Neuron (in vitro differentiated cells): Measurements from ENCODE around the gene CDC37.
"Not testable (repeated sequence)": the region's sequence is repeated elsewhere in the genome, so short reads cannot be mapped to it uniquely, and the experiment has no call there.

Experiments
- H2AFZ ChIP-seq: one replicate; pipeline ENCODE4 v1.6.1; 2013; ENCODE audit warnings: low read depth, mild to moderate bottlenecking, inconsistent platforms, low read length, moderate library complexity
- H3K27me3 ChIP-seq: one replicate; pipeline ENCODE4 v1.6.1; 2013; ENCODE audit warnings: low read length; ENCODE audit not compliant: insufficient read depth
- H3K36me3 ChIP-seq: one replicate; pipeline ENCODE4 v1.6.1; 2013; ENCODE audit warnings: low read length; ENCODE audit not compliant: insufficient read depth
- H3K4me1 ChIP-seq: one replicate; pipeline ENCODE4 v1.6.1; 2013; ENCODE audit warnings: low read length; ENCODE audit not compliant: insufficient read depth
- H3K4me3 ChIP-seq: 2 replicates; pipeline ENCODE4 v1.5.1; 2013; ENCODE audit warnings: mild to moderate bottlenecking, low read length, moderate library complexity
- H3K9me3 ChIP-seq: one replicate; pipeline ENCODE4 v1.6.1; 2013; ENCODE audit warnings: low read length

The CDC37 gene

DNA sequence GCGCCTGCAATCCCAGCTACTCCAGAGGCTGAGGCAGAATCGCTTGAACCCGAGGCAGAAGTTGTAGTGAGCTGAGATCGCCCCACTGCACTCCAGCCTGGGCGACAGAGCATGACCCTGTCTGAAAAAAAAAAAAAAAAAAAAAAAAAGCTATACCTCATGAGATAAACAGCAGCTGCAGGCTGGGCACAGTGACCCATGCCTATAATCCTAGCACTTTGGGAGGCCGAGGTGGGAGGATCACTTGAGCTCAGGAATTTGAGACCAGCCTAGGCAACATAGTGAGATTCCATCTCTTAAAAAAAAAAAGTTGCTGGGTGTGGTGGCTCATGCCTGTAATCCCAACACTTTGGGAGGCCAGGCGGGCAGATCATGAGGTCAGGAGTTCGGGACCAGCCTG is 4.0 kb downstream of the CDC37 start:
- peaks cover 45% of the 10 kb centered on the region for H3K36me3 ChIP-seq
- H3K27me3 ChIP-seq, H2AFZ ChIP-seq, H3K4me1 ChIP-seq, H3K9me3 ChIP-seq, H3K4me3 ChIP-seq: not testable (repeated sequence)

DNA sequence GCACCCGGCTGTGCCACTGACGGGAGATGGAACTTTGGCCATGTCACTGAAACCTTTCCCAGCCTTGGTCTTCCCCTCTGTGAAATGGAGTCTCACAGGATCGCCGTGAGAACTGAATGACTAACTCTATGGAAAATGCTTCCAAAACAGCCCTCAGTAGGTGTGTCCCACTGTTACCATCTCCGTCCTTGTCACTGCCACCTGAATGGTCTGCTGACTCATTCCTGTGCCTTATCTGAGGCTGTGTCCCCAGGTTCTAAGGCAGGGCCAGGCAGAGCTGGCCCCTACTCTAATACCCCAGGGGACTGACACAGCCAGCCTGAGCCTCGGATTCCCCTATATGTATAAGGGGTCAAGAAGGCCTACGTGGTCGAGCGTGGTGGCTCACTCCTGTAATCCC is 4.5 kb downstream of the CDC37 start:
- Histone ChIP-seq H3K4me1 (peaks cover 8% of the 10 kb centered on the region), H2AFZ (no peak overlapping the region), H3K36me3 (peaks cover 48% of the 10 kb centered on the region), H3K9me3 (no peaks in the 10 kb centered on the region), H3K27me3 (no peaks in the 10 kb centered on the region), H3K4me3 (no peak overlapping the region)

DNA sequence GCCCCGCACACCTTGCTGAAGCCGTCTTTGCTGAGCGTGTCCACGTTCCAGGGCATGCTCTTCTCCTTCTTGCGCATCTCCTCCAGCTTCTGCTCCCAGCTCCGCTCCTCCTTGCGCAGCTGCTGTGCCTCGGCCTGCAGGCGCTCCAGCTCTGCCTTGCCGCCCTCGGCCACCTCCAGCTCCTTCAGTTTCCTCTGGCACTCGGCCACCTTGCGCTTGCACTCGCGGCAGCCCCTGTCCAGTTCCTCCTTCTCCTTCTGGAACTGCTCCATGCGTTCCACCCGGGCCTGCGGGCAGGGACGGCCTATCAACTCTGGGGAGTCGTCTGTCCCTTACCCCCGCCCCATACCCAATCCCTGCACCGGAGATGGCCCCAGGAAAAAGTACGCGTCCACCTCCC is 7.4 kb downstream of the CDC37 start:
- H3K4me3 ChIP-seq = no peak overlapping the region
- H3K27me3 ChIP-seq = no peaks in the 10 kb centered on the region
- H3K4me1 ChIP-seq = no peaks in the 10 kb centered on the region
- no peaks in the 10 kb centered on the region for H3K9me3 ChIP-seq
- H3K36me3 ChIP-seq = peaks cover 72% of the 10 kb centered on the region
- no peak overlapping the region for H2AFZ ChIP-seq

DNA sequence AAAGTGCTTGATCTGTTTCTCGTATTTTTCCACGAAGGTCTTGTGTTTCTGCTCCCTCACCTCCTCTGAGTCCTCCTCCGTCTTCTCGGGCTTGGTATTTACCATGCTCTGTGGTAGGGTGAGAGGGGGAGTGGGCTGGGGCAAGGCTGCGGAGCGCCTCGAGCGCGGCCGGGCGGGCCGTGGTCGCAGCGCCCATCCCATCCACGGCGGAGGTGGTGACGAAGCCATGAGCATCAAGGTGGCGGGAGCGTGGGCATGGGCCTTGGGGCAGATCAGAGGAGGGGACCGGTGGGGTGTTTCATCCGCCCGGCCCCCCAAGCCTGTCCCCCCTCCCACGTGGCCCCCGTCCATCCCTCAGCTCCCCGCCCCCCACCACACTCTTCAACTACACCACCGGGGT is 7.9 kb downstream of the CDC37 start:
- H3K4me1 ChIP-seq = no peaks in the 10 kb centered on the region
- H3K27me3 ChIP-seq = no peaks in the 10 kb centered on the region
- H3K9me3 ChIP-seq = no peaks in the 10 kb centered on the region
- no peak overlapping the region for H2AFZ ChIP-seq
- H3K4me3 ChIP-seq = no peak overlapping the region
- H3K36me3 ChIP-seq = peaks cover 70% of the 10 kb centered on the region

DNA sequence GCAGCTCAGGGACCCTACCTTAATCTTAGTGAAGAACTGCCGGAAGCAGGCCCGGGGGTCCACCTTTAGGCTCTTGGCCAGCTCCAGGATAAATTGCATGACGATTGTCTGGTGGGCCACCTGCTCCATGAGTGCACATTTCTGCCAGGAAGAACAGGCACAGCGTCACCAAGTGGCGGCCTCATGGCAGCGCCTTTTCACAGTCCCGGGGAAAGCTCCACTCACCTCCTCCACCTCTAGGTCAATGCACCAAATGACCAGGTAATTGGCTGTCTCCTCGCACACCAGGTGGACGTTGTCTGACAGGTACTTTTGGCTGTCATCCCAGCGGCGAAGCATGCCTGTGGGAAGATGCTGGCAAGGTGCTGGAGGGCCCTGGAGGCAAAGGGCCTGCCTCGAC is 8.3 kb downstream of the CDC37 start:
- H3K9me3 ChIP-seq = no peaks in the 10 kb centered on the region
- no peak overlapping the region for H2AFZ ChIP-seq
- H3K4me1 ChIP-seq = no peaks in the 10 kb centered on the region
- H3K27me3 ChIP-seq = no peaks in the 10 kb centered on the region
- peaks cover 66% of the 10 kb centered on the region for H3K36me3 ChIP-seq
- H3K4me3 ChIP-seq = no peak overlapping the region

DNA sequence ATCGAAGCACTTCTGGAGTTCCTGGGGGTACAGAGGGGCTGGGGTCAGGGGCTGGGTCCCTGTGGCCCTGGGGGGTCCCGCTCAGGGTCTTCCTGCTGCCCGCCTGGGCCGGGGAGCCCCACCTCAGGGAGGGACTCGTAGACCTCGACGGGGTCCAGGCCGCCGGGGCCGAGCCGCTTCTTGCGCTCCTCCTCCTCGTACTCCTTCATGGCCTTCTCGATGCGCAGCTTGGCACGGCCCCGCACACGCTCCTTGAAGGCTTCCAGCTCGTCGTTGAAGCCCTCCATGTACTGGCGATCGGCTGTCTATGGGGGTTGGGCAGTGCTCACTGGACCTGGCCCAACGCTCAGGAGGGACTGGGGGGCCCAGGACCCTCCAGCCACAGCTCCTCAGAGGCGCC is 10.2 kb downstream of the CDC37 start:
- no peak overlapping the region for H2AFZ ChIP-seq

DNA sequence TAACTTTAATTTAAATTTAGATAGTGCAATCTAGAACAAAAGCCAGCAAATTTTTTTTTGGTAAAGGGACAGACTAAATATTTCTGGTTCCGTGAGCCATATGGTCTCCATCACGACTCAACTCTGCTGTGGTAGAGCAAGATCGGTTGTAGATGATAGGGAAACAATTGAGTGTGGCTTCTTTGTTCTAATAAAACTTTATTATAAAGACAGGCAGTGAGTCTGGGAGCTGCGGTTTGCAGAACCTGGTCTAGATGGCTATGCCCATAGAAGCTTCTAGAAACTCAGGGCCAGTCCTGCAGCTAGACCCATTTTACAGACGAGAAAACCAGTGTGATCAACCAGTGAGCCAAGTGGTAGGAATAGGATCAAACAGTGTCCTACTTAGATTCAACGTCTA is 11.2 kb downstream of the CDC37 start:
- H2AFZ ChIP-seq = no peak overlapping the region
- H3K4me3 ChIP-seq = no peak overlapping the region
- H3K36me3 ChIP-seq = peaks cover 53% of the 10 kb centered on the region
- no peaks in the 10 kb centered on the region for H3K9me3 ChIP-seq
- H3K27me3 ChIP-seq = no peaks in the 10 kb centered on the region
- no peaks in the 10 kb centered on the region for H3K4me1 ChIP-seq

More for the DNA sequence above, 10.2 kb downstream of the CDC37 start:
- Histone ChIP-seq H3K9me3 (no peaks in the 10 kb centered on the region), H3K36me3 (peaks cover 59% of the 10 kb centered on the region), H3K27me3 (no peaks in the 10 kb centered on the region), H3K4me3 (no peak overlapping the region), H3K4me1 (no peaks in the 10 kb centered on the region)

DNA sequence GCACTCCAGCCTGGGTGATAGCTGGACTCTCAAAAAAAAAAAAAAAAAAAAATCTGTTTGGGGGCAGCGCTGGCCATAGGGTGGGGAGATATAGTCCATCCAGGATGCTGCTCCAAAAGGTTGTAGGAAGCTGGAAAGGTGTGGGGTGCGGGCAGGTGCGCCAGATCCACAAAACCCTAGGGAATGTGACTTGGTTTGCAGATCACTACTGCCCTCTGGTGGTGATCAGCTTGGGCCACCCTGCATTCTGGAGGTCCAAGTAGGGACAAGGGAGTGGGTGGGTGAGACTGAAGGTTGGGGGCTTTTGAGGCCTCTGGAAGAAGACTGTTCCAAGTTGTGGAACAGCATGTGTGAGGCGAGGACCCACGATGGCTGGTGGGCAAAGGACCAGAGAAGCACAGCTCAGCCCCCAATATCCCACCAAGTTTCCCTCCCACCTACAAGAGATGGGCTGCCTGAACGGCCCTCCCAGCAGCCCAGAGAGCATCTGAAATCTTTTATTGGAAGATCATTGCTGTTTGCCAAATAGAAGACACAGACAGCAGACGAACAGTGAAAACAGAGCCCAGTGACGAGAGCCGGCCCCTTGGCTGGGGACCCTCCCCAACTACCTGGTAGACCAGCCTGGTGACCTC is 12.6 kb downstream of the CDC37 start:
- H3K9me3 ChIP-seq = no peaks in the 10 kb centered on the region
- peaks cover 41% of the 10 kb centered on the region for H3K36me3 ChIP-seq
- H3K4me1 ChIP-seq = no peaks in the 10 kb centered on the region
- H2AFZ ChIP-seq = no peak overlapping the region
- H3K27me3 ChIP-seq = no peaks in the 10 kb centered on the region
- H3K4me3 ChIP-seq = no peak overlapping the region

DNA sequence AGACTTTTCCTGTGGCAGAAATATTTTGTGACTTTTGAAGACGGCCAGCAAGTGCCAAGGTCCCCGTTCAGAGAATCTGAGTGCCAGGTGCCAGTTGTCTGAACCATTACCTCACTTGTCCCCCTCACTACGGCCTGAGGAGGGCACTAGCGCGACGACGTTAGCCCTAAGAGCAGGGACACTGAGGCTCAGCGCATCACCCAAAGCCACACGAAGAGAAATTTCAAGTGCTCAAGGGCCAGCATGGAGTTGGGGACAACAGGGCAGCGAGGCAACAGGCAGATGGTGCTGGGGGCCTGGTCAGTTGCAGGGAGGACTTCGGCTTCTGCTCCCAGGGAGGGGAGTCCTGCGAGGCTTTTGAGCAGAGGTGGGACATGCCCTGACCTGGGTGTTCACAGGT is 13.5 kb downstream of the CDC37 start:
- H3K36me3 ChIP-seq = peaks cover 33% of the 10 kb centered on the region
- H3K27me3 ChIP-seq = no peaks in the 10 kb centered on the region
- no peaks in the 10 kb centered on the region for H3K9me3 ChIP-seq
- no peak overlapping the region for H3K4me3 ChIP-seq
- no peak overlapping the region for H2AFZ ChIP-seq
- H3K4me1 ChIP-seq = no peaks in the 10 kb centered on the region

DNA sequence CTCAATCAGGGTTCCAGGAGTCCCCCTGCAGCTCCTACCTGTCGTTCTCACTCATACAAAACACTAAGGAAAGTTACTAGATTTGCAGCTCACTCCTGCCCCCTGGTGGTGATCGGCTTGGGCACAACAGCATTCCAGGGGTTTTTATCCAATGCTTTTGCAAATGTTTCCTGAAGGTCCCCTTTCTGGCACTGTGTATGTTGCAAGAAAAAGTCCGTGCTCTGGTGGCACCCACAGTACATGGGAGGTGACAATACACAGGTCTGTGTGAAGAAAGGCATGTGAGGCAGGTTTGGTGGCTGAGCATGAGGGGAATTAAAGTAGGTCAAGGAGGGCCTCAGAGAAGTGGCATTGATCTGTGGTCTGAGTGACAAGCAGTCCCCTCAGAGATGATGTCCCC is 14.4 kb downstream of the CDC37 start:
- H2AFZ ChIP-seq = no peak overlapping the region
- peaks cover 27% of the 10 kb centered on the region for H3K36me3 ChIP-seq
- H3K9me3 ChIP-seq = no peaks in the 10 kb centered on the region
- H3K4me3 ChIP-seq = no peak overlapping the region
- no peaks in the 10 kb centered on the region for H3K4me1 ChIP-seq
- H3K27me3 ChIP-seq = no peaks in the 10 kb centered on the region

DNA sequence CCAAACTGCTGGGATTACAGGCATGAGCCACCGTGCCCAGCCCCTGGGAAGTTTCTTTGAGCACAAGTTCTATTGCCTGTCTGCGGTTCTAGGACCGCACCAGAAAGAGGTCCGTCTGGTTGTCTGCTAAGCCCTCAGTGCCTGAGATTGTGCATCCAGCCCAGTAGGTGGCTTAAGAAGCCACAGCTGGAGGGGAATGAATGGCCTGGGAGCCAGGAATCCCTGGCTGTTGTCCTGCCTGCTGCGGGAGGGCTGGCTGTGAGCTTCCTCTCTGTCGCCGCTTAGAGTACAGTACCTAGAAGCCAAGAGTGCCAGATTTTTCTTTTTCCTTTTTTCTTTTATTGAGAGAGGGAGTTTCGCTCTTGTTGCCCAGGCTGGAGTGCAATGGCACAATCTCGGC is 18.8 kb downstream of the CDC37 start:
- no peak overlapping the region for H2AFZ ChIP-seq
- H3K4me3 ChIP-seq = no peak overlapping the region

DNA sequence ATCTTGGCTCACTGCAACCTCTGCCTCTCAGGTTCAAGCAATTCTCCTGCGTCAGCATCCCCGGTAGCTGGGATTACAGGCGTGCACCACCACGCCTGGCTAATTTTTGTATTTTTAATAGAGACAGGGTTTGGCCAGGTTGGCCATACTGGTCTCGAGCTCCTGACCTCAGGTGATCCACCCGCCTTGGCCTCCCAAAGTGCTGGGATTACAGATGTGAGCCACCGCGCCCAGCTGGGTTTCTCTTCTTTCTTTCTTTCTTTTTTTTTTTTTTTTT is 20.2 kb downstream of the CDC37 start:
- not testable (repeated sequence) for H3K9me3 ChIP-seq

More for the DNA sequence above, 18.8 kb downstream of the CDC37 start:
- Histone ChIP-seq H3K36me3 (no peaks in the 10 kb centered on the region), H3K4me1 (peaks cover 9% of the 10 kb centered on the region), H3K9me3 (no peaks in the 10 kb centered on the region), H3K27me3 (no peaks in the 10 kb centered on the region)

DNA sequence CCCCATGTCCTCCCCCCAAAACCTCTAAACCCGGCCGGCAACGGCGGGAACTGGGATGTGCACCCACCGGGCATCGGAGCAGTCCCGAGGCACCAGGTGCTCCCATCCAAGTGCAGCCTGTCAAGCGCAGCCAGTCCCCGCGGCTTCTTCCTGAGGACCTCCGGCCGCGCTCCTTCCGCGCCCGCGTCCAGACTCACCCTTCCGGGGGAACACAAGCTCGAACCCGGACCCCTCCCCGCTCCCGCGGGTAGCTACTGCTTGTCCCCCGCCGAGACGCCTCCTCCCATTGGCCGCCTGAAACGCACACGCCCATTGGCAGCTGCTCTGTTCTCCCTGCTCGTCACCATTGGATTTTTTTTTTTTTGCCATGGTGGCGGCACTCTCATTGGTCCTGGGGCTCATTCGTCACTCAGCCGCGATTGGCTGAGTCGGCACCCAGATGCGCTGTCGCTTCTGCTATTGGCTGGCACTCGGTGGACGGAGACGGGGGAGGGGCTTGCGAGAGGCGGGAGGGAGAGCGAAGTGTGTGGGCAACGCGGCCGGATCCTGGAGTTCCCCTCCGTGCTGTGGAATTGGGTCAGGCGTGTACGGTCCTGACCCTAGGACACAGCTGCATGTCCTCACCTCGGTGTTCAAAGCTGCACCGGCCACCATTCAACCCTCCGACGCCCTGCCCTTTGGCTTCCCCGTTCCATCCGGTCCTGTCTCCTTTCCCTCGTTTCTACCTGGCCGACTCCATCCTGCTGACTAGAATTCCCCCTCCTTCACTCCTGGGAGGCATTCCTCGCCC is 22.8 kb downstream of the CDC37 start, which contains the start of gene TYK2:
Gene TYK2, minus strand, starts transcription at position 260 of the 790 bp plus-strand sequence. CDS start 2,166 bp downstream, outside the sequence.
- peaks cover 11% of the 10 kb centered on the region for H3K4me1 ChIP-seq
- H3K9me3 ChIP-seq = no peaks in the 10 kb centered on the region
- peak within 1 kb of the TSS; percentile 92 for H2AFZ ChIP-seq
- H3K27me3 ChIP-seq = no peaks in the 10 kb centered on the region
- peak within 1 kb of the TSS; percentile 86 for H3K4me3 ChIP-seq
- peaks cover 13% of the 10 kb centered on the region for H3K36me3 ChIP-seq

More for the DNA sequence above, 20.2 kb downstream of the CDC37 start:
- not testable (repeated sequence) for H3K4me3 ChIP-seq, H3K36me3 ChIP-seq, H3K27me3 ChIP-seq, H2AFZ ChIP-seq
- H3K4me1 ChIP-seq = peaks cover 11% of the 10 kb centered on the region
